T-helper 2 cell treated with Interferon-gamma antibody and Interleukin-4, amounts not matched to agents 5 μg/mL and 100 μg/mL, for 36 hours (primary cell): Measurements from ENCODE around the gene EPB41L4A.

Experiments
- DNase-seq: peaks from one replicate; pipeline ENCODE4 v3.0.0; 2021; ENCODE audit warnings: low spot score
- H3K27ac Mint-ChIP-seq: one replicate; pipeline ENCODE4 v1.8.0; 2021; ENCODE audit warnings: mild to moderate bottlenecking, mixed read lengths
- H3K27me3 Mint-ChIP-seq: one replicate; pipeline ENCODE4 v1.8.0; 2021; ENCODE audit warnings: low read depth, mixed read lengths
- H3K36me3 Mint-ChIP-seq: one replicate; pipeline ENCODE4 v1.8.0; 2021; ENCODE audit warnings: low read depth, mixed read lengths
- H3K4me1 Mint-ChIP-seq: one replicate; pipeline ENCODE4 v1.8.0; 2021; ENCODE audit warnings: low read depth, mixed read lengths
- H3K4me3 Mint-ChIP-seq: one replicate; pipeline ENCODE4 v1.8.0; 2022; ENCODE audit warnings: mild to moderate bottlenecking, moderate library complexity, mixed read lengths
- H3K9me3 Mint-ChIP-seq: one replicate; pipeline ENCODE4 v1.8.0; 2021; ENCODE audit warnings: mixed read lengths

EPB41L4A gene

GRCh38 chr5:112329419-112330090 lies 89.5 kb downstream of the EPB41L4A start:
- H3K4me1 Mint-ChIP-seq, result peaks cover 6% of the 10 kb centered on the region
- H3K9me3 Mint-ChIP-seq, result no peaks in the 10 kb centered on the region
- H3K4me3 Mint-ChIP-seq, result no peak overlapping the region
- peaks cover 15% of the 10 kb centered on the region for H3K27me3 Mint-ChIP-seq
- no peak for DNase-seq
- H3K27ac Mint-ChIP-seq, result no peak overlapping the region
- no peaks in the 10 kb centered on the region for H3K36me3 Mint-ChIP-seq

- no peak overlapping the region for H3K4me3 Mint-ChIP-seq
These were observed 95.9 kb downstream of the EPB41L4A start for GRCh38 chr5:112323166-112323565.

GRCh38 chr5:112320408-112320807 lies 98.7 kb downstream of the EPB41L4A start:
- DNase-seq, result no peak
- Mint-ChIP-seq H3K4me3 (no peak overlapping the region), H3K36me3 (no peaks in the 10 kb centered on the region), H3K27ac (no peak overlapping the region), H3K27me3 (peaks cover 14% of the 10 kb centered on the region), H3K4me1 (no peaks in the 10 kb centered on the region), H3K9me3 (no peaks in the 10 kb centered on the region)

More at GRCh38 chr5:112323166-112323565, 95.9 kb downstream of the EPB41L4A start:
- Mint-ChIP-seq H3K27ac (no peak overlapping the region), H3K36me3 (no peaks in the 10 kb centered on the region), H3K9me3 (no peaks in the 10 kb centered on the region), H3K27me3 (peaks cover 18% of the 10 kb centered on the region), H3K4me1 (no peaks in the 10 kb centered on the region)
- no peak for DNase-seq

GRCh38 chr5:112318346-112318745 lies 100.7 kb downstream of the EPB41L4A start:
- H3K27ac Mint-ChIP-seq, result no peak overlapping the region
- H3K4me3 Mint-ChIP-seq, result no peak overlapping the region
- no peak for DNase-seq
- H3K4me1 Mint-ChIP-seq, result no peaks in the 10 kb centered on the region
- no peaks in the 10 kb centered on the region for H3K36me3 Mint-ChIP-seq
- no peaks in the 10 kb centered on the region for H3K9me3 Mint-ChIP-seq
- peaks cover 14% of the 10 kb centered on the region for H3K27me3 Mint-ChIP-seq

- Mint-ChIP-seq H3K9me3 (no peaks in the 10 kb centered on the region), H3K4me3 (no peak overlapping the region), H3K36me3 (no peaks in the 10 kb centered on the region), H3K27ac (no peak overlapping the region), H3K27me3 (peaks cover 12% of the 10 kb centered on the region), H3K4me1 (no peaks in the 10 kb centered on the region)
- no peak for DNase-seq
These were observed 101.2 kb downstream of the EPB41L4A start for GRCh38 chr5:112317866-112318265.

- no peak overlapping the region for H3K4me3 Mint-ChIP-seq
- no peak overlapping the region for H3K27ac Mint-ChIP-seq
- H3K27me3 Mint-ChIP-seq, result peaks cover 10% of the 10 kb centered on the region
- DNase-seq, result no peak
- no peaks in the 10 kb centered on the region for H3K4me1 Mint-ChIP-seq
- no peaks in the 10 kb centered on the region for H3K36me3 Mint-ChIP-seq
- H3K9me3 Mint-ChIP-seq, result no peaks in the 10 kb centered on the region
These were observed 102.3 kb downstream of the EPB41L4A start for GRCh38 chr5:112316731-112317130.

- no peak overlapping the region for H3K27ac Mint-ChIP-seq
- DNase-seq, result no peak
- H3K4me1 Mint-ChIP-seq, result no peaks in the 10 kb centered on the region
- H3K9me3 Mint-ChIP-seq, result no peaks in the 10 kb centered on the region
- H3K36me3 Mint-ChIP-seq, result no peaks in the 10 kb centered on the region
- no peak overlapping the region for H3K4me3 Mint-ChIP-seq
- H3K27me3 Mint-ChIP-seq, result peaks cover 9% of the 10 kb centered on the region
These were observed 103.1 kb downstream of the EPB41L4A start for GRCh38 chr5:112316006-112316405.

GRCh38 chr5:112312295-112313275 lies 106.5 kb downstream of the EPB41L4A start:
- no peak for DNase-seq
- Mint-ChIP-seq H3K27me3 (peaks cover 2% of the 10 kb centered on the region), H3K27ac (no peak overlapping the region), H3K9me3 (no peaks in the 10 kb centered on the region), H3K4me3 (no peak overlapping the region), H3K4me1 (no peaks in the 10 kb centered on the region), H3K36me3 (no peaks in the 10 kb centered on the region)

GRCh38 chr5:112310746-112311145 lies 108.3 kb downstream of the EPB41L4A start:
- H3K36me3 Mint-ChIP-seq, result no peaks in the 10 kb centered on the region
- no peak overlapping the region for H3K4me3 Mint-ChIP-seq
- H3K27me3 Mint-ChIP-seq, result no peaks in the 10 kb centered on the region
- no peak for DNase-seq
- H3K27ac Mint-ChIP-seq, result no peak overlapping the region
- no peaks in the 10 kb centered on the region for H3K9me3 Mint-ChIP-seq
- no peaks in the 10 kb centered on the region for H3K4me1 Mint-ChIP-seq

- Mint-ChIP-seq H3K9me3 (no peaks in the 10 kb centered on the region), H3K27me3 (no peaks in the 10 kb centered on the region), H3K36me3 (no peaks in the 10 kb centered on the region), H3K27ac (no peak overlapping the region), H3K4me1 (no peaks in the 10 kb centered on the region), H3K4me3 (no peak overlapping the region)
- no peak for DNase-seq
These were observed 110.5 kb downstream of the EPB41L4A start for GRCh38 chr5:112308608-112309007.

- no peaks in the 10 kb centered on the region for H3K36me3 Mint-ChIP-seq
- no peak overlapping the region for H3K27ac Mint-ChIP-seq
- no peaks in the 10 kb centered on the region for H3K9me3 Mint-ChIP-seq
- no peaks in the 10 kb centered on the region for H3K4me1 Mint-ChIP-seq
- H3K4me3 Mint-ChIP-seq, result no peak overlapping the region
- DNase-seq, result no peak
- H3K27me3 Mint-ChIP-seq, result no peaks in the 10 kb centered on the region
These were observed 112.1 kb downstream of the EPB41L4A start for GRCh38 chr5:112306956-112307355.

GRCh38 chr5:112304743-112305142 lies 114.3 kb downstream of the EPB41L4A start:
- H3K4me3 Mint-ChIP-seq, result no peak overlapping the region
- no peak overlapping the region for H3K27ac Mint-ChIP-seq
- no peaks in the 10 kb centered on the region for H3K36me3 Mint-ChIP-seq
- no peaks in the 10 kb centered on the region for H3K9me3 Mint-ChIP-seq
- peaks cover 3% of the 10 kb centered on the region for H3K27me3 Mint-ChIP-seq
- H3K4me1 Mint-ChIP-seq, result no peaks in the 10 kb centered on the region
- no peak for DNase-seq

- no peak for DNase-seq
- H3K4me3 Mint-ChIP-seq, result no peak overlapping the region
- peaks cover 3% of the 10 kb centered on the region for H3K27me3 Mint-ChIP-seq
- no peaks in the 10 kb centered on the region for H3K36me3 Mint-ChIP-seq
- H3K9me3 Mint-ChIP-seq, result peaks cover 5% of the 10 kb centered on the region
- H3K27ac Mint-ChIP-seq, result no peak overlapping the region
- H3K4me1 Mint-ChIP-seq, result no peaks in the 10 kb centered on the region
These were observed 115.4 kb downstream of the EPB41L4A start for GRCh38 chr5:112303685-112304084.

- Mint-ChIP-seq H3K27ac (no peak overlapping the region), H3K9me3 (peaks cover 9% of the 10 kb centered on the region), H3K27me3 (peaks cover 3% of the 10 kb centered on the region), H3K36me3 (no peaks in the 10 kb centered on the region), H3K4me3 (no peak overlapping the region), H3K4me1 (no peaks in the 10 kb centered on the region)
- DNase-seq, result no peak
These were observed 125.0 kb downstream of the EPB41L4A start for GRCh38 chr5:112294126-112294525.
